SK-N-MC (cell line): Measurements from ENCODE around the gene UBTD1.

ENCODE experiments used
- EZH2 ChIP-seq: fragments of 200-600 bp; sonication (generic); IDR thresholded peaks from one replicate; pipeline ENCODE4 v1.6.1; 2017; ENCODE audit warnings: antibody characterized with exemption
- FOXP2 ChIP-seq: optimal IDR thresholded peaks from 2 replicates; pipeline ENCODE3; 2011; ENCODE audit warnings: mild to moderate bottlenecking, moderate library complexity; ENCODE audit not compliant: insufficient read depth; ENCODE audit errors: extremely low read length, control extremely low read depth
- POLR2AphosphoS5 ChIP-seq: IDR thresholded peaks from 2 replicates; pipeline ENCODE4 v1.6.1; 2012; ENCODE audit warnings: mild to moderate bottlenecking, low read depth, low read length, borderline replicate concordance

DNA sequence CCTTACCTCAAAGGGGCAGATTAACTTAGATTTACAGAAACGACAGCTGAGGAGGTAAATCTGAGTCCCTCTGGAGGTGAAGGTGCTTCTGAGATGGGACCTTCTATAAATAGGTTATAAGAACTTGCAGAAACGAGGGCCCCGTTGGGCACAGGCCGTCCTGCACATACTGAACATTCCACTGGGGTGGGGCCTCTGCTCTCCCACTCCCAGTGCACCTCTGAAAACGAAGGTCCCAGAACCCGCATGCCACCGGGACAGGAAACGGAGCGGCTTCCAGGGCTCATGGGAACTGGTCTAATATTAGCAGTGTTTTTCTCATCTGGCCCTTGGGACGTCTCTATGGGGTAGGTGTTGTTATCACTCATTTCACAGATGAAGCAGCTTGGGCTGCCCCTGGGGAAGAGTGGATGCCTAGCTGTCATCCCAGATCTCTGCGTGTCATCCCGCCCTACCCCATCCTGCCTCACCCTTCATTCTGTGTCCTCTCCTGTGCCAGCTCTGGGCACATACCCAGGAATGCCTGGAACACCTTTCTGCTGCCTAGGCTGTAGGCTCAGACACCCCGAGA lies 110.4 kb downstream of the UBTD1 start:
- TF ChIP-seq POLR2AphosphoS5 (no peak), EZH2 (no peak), FOXP2 (no peak)
